ENCODE measurements around the gene MED13L. TPM values are rescaled to one million over a fixed set of nuclear protein-coding genes. Genes with fewer than 3 reads are reported as not detected.

Gene MED13L
- polyA plus RNA-seq, 1 of the 3 experiments (the other 2 are of a cell fraction), result 17.1 TPM

DNA sequence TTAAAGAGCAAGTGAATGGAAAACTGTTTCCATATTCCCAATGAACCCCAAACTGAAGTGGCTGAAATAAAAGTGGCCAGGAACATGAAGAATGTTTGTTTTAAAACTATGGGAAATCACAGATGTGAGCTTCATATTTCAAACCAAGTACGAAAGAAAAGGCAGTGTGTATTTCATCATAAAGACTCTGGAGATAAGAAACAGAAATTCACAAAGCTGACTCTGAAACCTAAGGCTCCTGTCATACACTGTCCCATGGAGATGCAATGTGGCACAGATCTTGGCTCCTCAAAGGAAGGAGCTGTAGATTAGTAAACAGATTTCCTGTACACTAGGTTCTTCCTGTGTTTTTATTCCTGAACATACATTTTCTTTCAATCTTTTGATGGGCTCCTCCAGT, 304.4 kb downstream of the MED13L start (continued):
- TF ChIP-seq, protein P1, sequence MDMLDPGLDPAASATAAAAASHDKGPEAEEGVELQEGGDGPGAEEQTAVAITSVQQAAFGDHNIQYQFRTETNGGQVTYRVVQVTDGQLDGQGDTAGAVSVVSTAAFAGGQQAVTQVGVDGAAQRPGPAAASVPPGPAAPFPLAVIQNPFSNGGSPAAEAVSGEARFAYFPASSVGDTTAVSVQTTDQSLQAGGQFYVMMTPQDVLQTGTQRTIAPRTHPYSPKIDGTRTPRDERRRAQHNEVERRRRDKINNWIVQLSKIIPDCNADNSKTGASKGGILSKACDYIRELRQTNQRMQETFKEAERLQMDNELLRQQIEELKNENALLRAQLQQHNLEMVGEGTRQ (IDR thresholded peaks at IDR 0.05; ENCODE audit: borderline replicate concordance, low read depth, low read length), result no peak
- TF ChIP-seq RXRA (IDR thresholded peaks at IDR 0.05; ENCODE audit: borderline replicate concordance, low read depth) (no peak), RCOR1 (IDR thresholded peaks at IDR 0.05; ENCODE audit: low read length) (no peak), FOXM1 (IDR thresholded peaks at IDR 0.05; ENCODE audit: low read depth) (no peak), YY1 (IDR thresholded peaks at IDR 0.05; ENCODE audit: low read depth) (no peak), ZBTB33 (IDR thresholded peaks at IDR 0.05; ENCODE audit: borderline replicate concordance, low read depth) (no peak), EZH2phosphoT487 (IDR thresholded peaks at IDR 0.05; ENCODE audit: borderline replicate concordance, low read depth) (no peak)

DNA sequence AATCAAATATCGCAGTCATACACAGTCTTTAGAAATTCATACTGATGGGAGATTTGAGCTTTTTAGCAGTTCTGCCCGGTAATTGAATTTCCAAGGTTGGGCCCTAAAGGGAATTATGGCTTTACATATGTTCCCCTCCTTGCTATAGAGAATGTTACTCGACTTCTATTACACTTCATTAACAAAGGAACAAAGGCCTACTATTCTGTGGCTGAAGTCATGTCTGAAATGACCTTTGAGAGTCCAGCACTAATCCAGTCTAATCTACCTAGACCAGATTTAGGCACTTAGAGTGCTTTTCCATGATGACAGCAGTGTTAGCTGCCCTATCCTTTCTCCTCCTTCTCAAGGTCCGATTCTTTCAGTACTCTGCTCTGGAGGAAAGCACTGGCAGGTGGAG, 305.3 kb downstream of the MED13L start:
- Histone ChIP-seq H3K4me1 (ENCODE audit: control insufficient read depth in 1 of 2, insufficient read depth in 2 of 2, low read depth in 1 of 2, low read length in 1 of 2) (no peaks in the 10 kb centered on the region), H3K4me3 (ENCODE audit: low read depth in 2 of 2, low read length in 1 of 2) (no peak overlapping the region), H3K36me3 (replicated peaks in 1 of 2; ENCODE audit: control insufficient read depth in 1 of 2, insufficient read depth in 2 of 2, low read length in 1 of 2) (peaks cover 71 to 89% of the 10 kb centered on the region in 2 experiments), H2AFZ (ENCODE audit: low read depth) (no peak overlapping the region), H3K79me2 (ENCODE audit: insufficient read depth) (peaks cover 19% of the 10 kb centered on the region), H3F3A (replicated peaks; ENCODE audit: insufficient read depth) (no peaks in the 10 kb centered on the region), H3K9ac (no peak overlapping the region), H3K27me3 (ENCODE audit: insufficient read depth) (no peaks in the 10 kb centered on the region), H3K27ac (ENCODE audit: low read depth in 2 of 2, low read length in 1 of 2) (no peak overlapping the region), H3K9me3 (no peaks in the 10 kb centered on the region), H4K20me1 (ENCODE audit: insufficient read depth) (no peaks in the 10 kb centered on the region; the same call in 1 of the 2 replicates), H3K9me2 (no peaks in the 10 kb centered on the region), H3K4me2 (no peak overlapping the region)
- CTCF ChIA-PET, result interaction anchor here (1.4 to 2.8 kb wide), 2 partner anchors 14 to 26 kb away, joined by 4 to 10 read pairs; no protein-coding TSS in a partner anchor
- 88% methylated on average over 4 of the region's 4 CpGs for WGBS (ENCODE audit: low lambda C conversion rate)
- DNase-seq, result no peak
- POLR2A ChIA-PET, result no interaction called here
- TF ChIP-seq CTCF (IDR thresholded peaks at IDR 0.05) (no peak), YY1 (IDR thresholded peaks at IDR 0.05; ENCODE audit: low read depth) (no peak), TAF1 (IDR thresholded peaks at IDR 0.05; ENCODE audit: borderline replicate concordance, low read depth, low read length) (no peak), MAX (IDR thresholded peaks at IDR 0.05; ENCODE audit: low read depth) (no peak), TCF12 (IDR thresholded peaks at IDR 0.05) (no peak)

All from SK-N-SH (cell line).